Embryonic facial prominence (tissue), 1 donor: ENCODE measurements around the gene SOX6.

ENCODE experiments used
- DNase-seq: peaks from one replicate; pipeline ENCODE4 v3.0.0-alpha.2; 2016; ENCODE audit errors: extremely low spot score

SOX6 gene

DNA sequence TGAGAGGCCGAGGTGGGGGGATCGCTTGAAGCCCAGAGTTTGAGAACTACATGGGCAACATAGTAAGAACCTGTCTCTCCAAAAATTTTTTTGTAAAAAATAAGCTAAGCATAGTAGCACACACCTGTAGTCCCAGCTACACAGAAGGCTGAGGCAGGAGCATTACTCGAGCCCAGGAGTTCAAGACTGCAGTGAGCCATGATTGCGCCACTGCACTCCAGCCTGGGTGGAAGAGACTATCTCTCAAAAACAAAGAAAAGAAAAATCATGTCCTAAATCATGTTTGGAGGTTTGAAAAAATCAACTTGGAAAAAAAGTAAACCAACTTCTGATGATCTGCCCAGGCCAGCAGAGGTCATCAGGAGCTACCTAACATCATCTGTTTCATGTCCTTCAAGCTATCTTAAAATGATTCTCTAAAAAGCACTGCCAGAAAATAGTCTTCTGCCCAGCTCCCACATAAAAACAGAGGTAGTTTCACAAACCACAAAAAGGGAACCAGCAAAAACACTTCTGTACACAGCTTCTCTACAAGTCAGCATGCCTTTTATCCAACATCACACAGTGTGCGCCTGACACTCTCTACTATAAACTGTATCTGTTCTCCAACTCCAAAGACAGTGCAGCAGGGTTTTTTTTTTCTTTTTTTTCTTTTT lies 165.0 kb downstream of the SOX6 start:
- no peak for DNase-seq

DNA sequence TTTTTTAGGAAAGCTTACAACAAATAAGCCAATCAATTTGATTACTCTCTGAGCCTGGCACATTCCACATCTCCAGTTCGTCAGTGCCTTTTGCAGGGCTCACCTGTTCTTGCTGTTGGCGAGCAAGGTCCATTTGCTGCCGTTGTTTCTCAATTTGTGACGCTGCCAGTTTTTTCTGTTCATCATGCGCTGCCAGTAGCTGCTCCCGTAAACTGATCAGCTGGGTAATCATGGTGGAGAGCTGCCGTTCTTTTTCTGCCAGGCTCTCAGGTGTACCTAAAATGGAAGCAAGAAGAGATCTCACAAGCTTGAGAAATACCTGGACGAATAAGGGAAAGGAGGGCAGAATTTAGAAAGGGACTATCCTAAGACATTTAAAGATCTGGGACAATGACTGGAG lies 169.7 kb downstream of the SOX6 start:
- DNase-seq: no peak

DNA sequence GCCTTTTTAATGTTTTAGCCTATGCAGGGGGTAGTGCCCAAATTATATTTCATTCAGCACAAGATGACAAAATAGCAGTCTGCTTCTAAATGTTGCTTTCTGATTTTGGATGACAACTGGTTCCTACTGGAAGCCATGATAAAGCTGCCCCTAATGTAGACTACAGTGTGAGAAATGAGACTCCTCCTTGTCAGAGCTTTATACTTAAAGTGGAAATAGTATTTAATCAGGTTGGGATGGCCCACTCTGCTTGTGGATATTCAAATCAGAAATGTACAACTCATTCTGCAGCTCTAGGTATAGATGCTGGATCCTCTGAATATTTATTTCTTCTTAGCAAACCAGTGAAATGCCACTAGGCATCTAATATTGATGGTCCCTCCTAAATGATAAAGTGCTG lies 171.3 kb downstream of the SOX6 start:
- DNase-seq: no peak

DNA sequence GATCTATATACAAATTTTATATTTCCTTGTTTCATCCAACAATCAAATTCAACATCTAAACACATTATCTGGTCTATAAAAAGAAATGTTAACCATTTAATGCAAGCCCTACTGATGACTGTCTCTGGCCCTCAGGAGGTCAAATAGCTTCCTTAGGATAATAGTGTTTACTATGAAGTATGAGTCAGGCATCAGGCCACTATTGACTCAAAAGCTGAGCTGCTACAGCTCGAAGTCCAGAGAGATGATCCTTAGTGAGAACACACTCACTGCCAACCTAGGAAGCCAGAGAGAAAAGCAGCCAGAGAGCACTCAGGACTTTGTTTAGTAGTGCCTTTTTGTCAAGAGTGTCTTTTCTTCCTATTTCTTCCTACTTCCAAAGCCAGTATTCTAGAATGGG lies 171.8 kb downstream of the SOX6 start:
- no peak for DNase-seq

DNA sequence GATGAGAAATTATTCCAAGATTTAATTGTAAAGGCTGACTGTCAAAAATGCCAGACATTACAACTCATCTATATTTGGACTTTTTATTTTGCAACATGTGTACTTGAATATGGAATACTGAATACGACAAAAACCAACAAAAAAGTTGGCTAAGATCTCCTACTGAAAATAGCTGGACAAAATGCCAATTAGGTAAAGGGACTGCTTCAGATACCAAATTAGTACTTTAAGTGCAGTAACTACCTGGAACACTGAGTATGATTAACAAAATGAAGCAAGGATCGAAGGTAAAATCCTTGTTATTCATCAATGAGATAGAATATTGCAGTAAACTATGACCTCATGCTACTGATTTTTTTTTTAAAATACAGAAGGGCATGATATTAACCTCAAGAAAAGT lies 173.8 kb downstream of the SOX6 start:
- DNase-seq: no peak

DNA sequence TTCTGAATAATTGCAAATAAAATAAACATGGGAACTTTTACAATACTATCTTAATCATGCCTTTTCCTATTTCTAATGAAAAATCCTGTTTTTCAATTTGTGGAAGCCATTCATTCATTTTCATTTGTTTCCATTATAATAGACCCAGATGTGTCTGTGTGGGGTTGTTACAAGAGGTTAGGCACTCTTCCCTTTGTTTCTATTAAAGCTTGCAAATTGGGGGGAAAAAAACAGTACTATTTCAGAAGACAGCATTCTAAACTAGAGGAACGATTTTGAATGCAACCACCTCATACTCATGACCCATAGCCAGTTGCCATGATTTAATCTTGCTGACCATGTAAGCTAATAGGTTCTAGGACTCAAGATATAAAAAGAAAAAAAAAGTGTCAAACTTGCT lies 175.5 kb downstream of the SOX6 start:
- no peak for DNase-seq

DNA sequence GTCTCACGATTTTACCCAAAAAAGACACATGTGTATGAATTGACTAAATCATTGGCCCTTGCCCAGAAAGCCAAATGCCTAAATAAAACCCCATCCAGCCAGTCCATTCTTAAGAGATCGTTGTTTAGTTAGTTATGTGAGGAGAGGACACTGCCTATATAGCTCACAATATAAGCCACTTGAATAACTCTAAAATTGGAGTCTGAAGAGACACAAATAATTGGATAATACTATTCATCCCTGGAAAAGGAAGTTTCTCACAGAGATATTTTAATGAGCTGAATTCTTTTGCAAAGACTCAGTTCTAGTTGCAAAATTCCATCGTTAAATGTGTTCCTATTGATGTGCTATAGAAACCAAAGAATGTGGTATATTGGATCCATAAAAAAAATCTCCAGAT lies 176.7 kb downstream of the SOX6 start:
- DNase-seq: no peak

DNA sequence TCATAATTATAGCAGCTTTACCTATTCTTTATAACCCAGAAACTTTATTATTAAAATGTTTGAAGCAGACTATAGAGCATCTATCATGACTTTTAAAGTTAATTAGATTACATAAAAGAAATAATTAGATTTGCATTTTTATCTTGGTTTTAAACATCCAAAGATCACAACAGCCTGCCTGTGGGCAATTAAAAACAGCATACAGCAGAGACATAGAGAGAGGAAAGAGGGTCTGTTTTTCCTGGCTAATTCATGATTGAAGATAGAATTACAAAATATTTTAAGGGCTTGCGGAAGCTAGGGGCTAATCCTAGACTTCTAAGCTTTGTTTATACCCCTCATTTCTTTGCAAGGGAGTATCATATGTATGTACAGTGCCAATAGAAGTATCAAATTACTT lies 178.1 kb downstream of the SOX6 start:
- no peak for DNase-seq

DNA sequence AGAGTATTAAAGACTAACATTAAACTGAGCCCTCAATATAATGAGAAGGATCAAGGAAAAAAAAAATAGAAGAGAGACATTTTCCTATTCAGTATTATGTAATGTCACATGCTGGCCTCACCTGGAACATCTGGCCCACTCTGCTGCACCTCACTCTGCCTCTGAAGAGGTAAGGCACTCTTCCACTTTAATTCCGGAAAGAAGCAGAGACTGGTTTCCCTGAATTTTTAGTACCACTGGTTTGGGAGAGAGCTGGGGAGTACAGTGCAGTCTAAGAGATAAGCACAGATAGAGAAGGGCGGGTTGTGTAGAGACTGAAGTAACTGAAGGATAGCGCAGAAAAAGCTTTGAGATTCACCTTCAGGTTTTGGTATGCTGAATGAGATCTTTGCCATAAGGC lies 178.7 kb downstream of the SOX6 start:
- DNase-seq: no peak

DNA sequence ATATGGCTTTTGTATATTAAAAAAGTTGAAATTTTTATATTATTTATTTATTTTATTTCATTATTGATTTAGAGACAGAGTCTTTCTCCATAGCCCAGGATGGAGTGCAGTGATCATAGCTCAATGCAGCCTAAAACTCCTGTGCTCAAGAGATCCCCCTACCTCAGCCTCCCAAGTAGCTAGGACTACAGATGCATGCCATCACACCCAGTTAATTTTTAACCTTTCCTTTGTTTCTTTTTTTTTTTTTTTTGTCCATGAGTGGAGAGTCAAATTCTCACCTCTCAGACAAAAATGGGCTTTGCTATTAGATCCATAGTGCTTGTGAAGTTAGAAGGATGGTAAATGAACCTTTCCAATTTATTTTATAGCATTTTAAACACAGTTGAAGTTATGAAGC lies 182.5 kb downstream of the SOX6 start:
- no peak for DNase-seq

DNA sequence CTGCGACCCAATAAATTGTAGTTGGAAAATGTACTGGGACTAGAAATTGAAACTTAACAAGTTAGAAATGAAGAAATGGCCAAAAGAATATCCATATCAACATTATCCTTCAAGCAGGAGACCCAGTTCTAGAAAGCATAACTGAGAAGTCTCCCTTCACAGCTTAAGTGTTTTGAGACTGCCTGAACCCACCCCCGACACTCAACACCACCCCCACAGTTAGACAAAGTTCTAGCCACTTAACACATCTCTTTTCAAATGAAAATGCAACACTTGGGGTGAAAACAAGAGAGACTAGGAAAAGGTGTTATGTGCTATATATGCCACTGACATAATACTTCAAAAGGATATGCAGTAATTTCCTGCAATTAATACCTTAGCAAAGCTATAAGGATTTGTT lies 184.5 kb downstream of the SOX6 start:
- DNase-seq: no peak

DNA sequence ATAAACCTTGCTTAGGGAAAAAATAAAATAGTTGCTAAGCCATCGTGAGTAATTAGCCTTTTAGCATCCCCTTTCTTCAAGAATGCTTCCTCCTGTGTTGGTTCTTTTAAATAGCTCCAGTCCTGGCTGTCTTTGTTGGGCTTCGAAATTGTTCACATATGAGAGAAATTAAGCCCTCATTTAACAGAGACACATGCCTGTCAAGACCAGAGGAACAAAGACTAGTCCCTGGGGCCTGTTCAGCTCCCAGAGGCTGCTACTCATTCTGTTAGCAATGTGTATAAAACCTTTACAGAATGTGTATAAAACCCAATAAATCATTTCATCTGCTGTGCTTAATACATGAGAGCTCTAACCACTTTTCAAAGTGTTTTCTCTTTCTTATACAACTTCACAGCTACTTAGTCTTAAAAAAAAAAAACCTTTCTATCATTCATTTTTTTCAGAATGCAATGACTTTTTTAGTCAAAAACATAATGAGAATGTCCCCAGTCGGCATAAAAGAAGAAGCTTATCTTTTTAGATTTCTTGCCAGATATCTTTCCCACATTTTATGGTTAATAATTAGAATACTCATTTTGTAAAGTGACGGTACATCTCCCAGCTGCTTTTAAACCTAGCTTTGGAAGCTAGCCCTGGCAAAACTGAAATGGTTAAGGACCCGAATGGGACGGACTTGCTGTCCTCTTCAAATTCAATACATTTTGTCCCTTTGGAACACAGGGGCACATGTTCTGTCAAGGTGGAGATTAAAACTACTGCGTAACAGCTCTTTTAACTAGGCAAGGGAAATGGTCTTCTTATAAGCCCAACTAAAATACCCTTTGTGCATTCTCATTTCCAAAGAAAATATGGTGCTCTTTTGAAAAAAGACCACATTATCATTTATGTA lies 186.1 kb downstream of the SOX6 start:
- DNase-seq: no peak

DNA sequence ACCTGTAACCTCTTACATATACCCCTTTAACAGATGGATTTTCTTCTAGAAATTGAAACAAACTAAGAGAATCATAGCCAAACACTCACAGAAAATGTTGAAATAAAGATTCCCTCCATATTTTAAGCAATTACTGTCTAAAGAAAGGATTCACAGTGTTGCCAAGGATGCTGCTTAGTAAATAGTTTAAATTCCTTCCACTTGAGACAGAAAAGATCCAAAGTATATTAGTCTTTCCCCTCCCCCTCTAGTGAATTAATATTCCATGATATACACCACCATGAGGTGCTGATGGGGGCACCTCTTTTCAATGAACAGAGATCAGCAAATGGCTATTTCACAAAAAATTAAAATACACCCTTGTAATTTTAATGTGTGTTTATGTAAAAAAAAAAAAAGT lies 186.8 kb downstream of the SOX6 start:
- no peak for DNase-seq

DNA sequence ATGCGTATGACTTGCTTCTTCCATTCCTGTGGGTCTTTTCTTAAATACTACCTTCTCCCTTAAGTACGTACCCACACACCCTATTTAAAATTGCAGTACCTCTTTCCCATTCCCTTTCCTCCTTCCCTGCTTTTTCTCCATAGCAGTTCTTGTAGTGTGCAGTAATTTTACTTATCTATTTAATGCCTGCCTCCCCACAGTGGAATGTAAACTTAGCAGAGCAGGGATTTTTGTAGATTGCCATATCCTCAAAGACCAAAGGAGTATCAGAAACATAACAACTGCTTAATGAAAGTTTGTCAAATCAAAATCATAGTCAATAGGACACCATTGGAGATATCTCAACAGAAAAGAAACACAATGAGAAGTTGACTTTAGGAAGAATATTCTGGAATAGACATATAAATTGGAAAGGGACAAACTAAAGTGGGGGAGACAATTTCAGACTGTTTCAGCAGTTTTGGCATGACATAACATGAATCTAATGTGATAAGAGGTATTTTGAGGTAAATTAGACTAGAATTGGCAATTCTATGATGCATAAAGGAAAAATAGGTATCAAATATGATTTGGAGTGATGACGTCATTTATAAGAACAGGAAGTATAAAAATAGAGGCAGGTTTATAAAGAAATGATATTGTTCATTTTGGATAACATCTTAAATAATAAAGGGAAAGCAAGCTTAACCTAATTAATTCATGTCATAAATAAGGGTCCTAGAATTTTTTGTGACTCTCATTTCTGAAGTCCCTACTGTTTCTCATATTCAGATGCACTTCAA lies 188.4 kb downstream of the SOX6 start:
- DNase-seq: no peak

DNA sequence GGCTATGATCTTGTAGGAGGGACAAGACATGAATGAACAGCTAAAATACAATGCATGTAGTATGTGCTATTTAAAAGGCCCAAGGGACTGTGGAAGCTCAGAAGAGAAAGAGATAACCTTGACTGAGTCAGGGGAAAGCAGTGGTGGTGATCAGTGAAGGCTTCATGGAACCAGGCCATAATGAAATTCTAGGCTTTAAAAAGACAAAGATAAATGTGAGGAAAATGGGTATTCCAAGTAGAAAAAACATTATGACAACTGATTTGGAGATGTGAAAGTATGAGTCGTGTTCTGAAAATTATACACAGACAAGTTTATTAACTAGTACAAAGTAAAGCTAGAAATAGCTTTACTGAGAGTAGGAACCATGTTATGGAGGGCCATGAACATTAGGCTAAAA lies 189.8 kb downstream of the SOX6 start:
- DNase-seq: no peak

DNA sequence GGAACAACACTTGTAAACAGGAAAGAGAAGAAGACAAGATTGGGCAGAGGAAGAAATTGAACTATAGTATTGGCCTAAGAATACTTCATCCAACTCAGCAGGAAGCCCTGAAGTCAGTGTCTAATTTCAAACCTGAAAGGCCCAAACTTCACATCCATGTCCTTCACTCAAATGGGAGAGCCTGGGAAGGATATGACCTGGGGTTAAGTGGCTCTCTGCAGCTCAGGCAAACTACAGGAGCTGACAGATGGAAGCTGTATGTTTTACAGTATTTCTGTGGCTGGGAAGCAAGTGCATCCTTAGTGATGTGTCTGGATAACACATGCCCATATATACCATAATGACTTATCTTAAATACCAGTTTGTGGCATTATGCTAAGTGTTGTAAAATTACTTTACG lies 196.2 kb downstream of the SOX6 start:
- no peak for DNase-seq

DNA sequence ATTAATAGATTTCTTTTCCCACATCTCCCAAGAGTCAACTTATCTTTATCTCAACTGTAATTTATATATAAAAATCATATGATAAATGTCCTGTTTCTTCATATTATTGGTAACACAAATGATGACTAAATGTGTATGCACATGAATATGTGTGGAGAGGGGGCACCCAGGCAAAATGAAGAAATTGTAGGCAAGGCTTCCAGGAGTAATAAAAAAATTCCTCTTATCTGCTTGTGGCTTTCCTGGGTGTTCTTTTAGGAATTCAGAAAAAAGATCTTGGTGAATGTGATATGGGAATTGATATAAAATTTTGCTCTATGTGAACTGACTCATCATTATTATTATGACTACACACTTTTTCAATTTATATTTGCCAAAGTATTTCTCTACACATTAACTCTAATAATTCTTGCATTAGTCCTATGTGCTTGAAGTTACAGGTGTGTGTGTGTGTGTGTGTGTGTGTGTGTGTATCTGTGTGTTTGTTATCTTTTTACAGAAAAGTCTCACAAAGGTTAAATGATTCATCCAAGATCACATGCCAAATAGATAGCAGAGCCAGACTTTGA lies 197.8 kb downstream of the SOX6 start:
- no peak for DNase-seq

DNA sequence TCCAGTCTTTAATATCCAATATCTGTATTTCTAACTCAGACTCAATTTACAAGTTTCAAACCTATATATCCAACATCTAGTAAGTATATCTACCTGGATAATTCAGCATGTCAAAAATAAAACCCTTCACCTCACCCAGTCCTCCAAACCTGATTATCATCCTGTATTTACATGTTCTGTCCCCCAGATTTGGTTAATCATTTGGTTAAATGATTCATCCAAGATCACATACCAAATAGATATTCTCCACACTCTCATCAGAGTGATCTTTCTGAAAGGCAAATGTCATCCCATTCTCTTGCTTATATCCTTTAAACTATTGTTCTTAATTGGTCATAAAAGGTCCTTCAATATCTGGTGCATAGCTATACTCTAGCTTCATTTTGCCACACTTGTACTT lies 199.0 kb downstream of the SOX6 start:
- DNase-seq: no peak

DNA sequence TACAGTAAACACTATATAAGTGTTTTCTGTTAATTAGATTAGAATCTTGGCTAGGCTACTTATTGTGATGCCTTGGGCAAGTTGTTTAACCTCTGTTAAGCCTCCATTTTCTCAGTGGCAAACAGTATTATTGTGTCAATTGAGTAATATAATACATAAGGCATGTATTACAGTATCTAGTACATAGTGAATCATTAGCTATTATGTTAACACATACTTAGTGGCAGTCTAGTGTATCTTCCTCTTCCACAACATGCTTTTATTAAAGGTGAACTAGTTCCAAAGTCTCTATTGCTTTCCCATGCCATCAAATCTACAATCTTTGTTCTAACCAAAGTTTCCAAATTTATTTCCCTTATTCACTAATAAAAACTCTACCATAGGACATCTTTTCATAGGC lies 200.9 kb downstream of the SOX6 start:
- DNase-seq: no peak

DNA sequence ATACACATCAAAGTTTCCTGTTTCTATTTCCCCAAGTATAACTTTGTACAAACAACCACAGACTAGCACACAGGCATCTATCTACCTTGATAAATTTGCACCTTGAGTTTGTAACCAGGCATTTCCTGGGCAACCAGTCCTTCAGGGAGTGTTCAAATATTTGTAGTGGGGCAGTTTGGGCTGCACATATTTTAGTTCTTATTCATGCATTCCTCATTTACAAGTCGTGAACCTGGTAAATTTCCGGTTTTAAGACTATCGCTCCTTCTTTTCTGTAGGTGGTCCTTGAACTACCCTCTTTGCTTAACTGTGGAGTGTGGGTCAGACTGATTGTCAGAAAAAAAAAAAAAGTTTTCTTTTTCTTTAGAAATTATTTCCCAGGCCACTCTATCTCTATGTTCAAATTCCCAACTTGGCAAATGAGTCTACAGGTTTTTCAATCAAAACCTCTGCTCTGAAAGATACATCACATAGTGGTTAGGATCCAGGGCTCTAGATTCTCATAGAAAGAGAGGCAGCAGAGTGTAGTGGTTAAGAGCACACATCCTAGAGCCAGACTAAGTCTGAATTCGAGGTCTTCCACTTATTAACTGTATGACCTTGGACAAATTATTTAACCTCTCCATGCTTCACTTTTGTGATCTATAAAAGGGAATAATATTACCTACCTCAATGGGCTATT lies 201.5 kb downstream of the SOX6 start:
- DNase-seq: no peak

DNA sequence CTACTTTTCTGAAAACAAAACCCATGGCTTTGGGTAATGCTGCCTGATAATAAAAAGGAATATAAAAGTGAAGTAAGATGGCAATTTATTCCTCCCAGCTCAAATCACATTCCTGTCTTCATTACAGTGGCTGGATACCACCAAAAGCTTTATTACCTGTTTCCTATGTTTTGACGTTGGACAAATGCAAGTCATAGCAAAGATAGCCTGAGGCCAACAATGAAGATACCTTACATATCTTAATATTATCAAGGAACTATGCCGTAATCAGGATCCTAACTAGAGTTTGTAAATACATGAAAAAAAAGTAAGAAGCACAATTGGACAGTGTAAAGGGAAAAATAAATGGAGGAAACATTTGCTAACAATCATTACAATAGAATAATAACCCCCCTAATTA lies 202.4 kb downstream of the SOX6 start:
- no peak for DNase-seq

DNA sequence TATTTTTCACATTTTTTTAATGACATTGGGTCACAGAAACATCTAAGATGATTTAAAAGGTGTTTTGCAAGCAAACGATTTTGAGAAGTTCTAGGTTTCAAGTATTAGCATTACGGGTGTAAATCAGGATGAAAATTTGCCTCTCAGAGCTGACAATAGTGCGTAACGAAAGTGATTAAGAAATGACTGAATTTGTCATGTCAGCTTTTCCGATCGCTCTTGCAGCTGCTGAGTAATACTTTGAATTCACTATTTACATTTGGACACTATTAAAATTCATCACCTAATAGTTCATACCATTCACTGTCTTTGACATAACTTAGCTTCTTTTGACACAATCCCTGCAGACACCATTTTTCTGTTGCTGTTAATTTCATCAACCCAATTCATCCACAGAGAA lies 205.2 kb downstream of the SOX6 start:
- DNase-seq: no peak
